A549 (cell line): ENCODE measurements around the gene PRTN3. TPM values are rescaled to one million over a fixed set of nuclear protein-coding genes. Genes with fewer than 3 reads are reported as not detected.

Experiments
- ATAC-seq, 2 experiments: fragments of 200-7000 bp in 1 of 2; fragments of >200 bp in 1 of 2; cut with Nextera tagmentation in 1 of 2; cut with Tn5 transposase in 1 of 2; 3 replicates each; pipeline versions ENCODE4 v1.8.0 to v1.9.1; 2018 to 2020; ENCODE audit warnings: mild to moderate bottlenecking in 1 of 2, moderate library complexity in 1 of 2
- CTCF ChIA-PET: fragments of 300-600 bp; sonication (Branson Sonifier 250); formaldehyde crosslinking; extraction: SDS; loops from one replicate; lab custom pipeline; 2021; ENCODE audit warnings: antibody characterized with exemption, inconsistent platforms; lab: Yijun Ruan, JAX
- POLR2A ChIA-PET: fragments of 350-600 bp; formaldehyde crosslinking; extraction: SDS; loops from one replicate; lab custom pipeline; 2021; ENCODE audit warnings: antibody characterized with exemption, inconsistent platforms; lab: Yijun Ruan, JAX
- DNase-seq, 2 experiments: peaks; one replicate each; pipeline versions ENCODE4 v3.0.0 to v3.0.0-alpha.2; 2011 to 2016; ENCODE audit warnings: low read depth in 1 of 2, low spot score in 1 of 2
- FAIRE-seq: peaks from 2 replicates; lab custom pipeline; 2011; peaks lifted over from hg19 to GRCh38; lab: Jason Lieb, UNC
- H3K27ac ChIP-seq, 2 experiments: fragments of >200 bp; sonication (Bioruptor Twin); formaldehyde crosslinking; 3 replicates each; pipeline ENCODE4 v1.5.1; 2016 to 2017
- H3K4me1 ChIP-seq: fragments of >200 bp; sonication (Bioruptor Twin); formaldehyde crosslinking; 3 replicates; pipeline ENCODE4 v1.6.1; 2016
- H3K4me2 ChIP-seq: fragments of >200 bp; sonication (Bioruptor Twin); formaldehyde crosslinking; 3 replicates; pipeline ENCODE4 v1.6.1; 2016
- H3K4me3 ChIP-seq: fragments of >200 bp; sonication (Bioruptor Twin); formaldehyde crosslinking; 3 replicates; pipeline ENCODE4 v1.5.1; 2016
- H3K9me3 ChIP-seq: fragments of >200 bp; sonication (Bioruptor Twin); formaldehyde crosslinking; 3 replicates; pipeline ENCODE4 v1.6.1; 2016
- CEBPB ChIP-seq, 2 experiments: fragments of >200 bp in 1 of 2; sonication (Bioruptor Twin) in 1 of 2; formaldehyde crosslinking in 1 of 2; IDR thresholded peaks; 2 replicates each; pipeline ENCODE4 v1.6.1; 2012 to 2016
- CHD2 ChIP-seq: fragments of 150-350 bp; IDR thresholded peaks from 2 replicates; pipeline ENCODE4 v1.6.1; 2014; ENCODE audit warnings: low read length; ENCODE audit not compliant: partially characterized antibody
- CTCF ChIP-seq: fragments of >200 bp; sonication (Bioruptor Twin); formaldehyde crosslinking; IDR thresholded peaks from 3 replicates; pipeline ENCODE4 v1.5.1; 2016
- E2F6 ChIP-seq: IDR thresholded peaks from 2 replicates; pipeline ENCODE4 v1.6.1; 2012; ENCODE audit warnings: low read depth, borderline replicate concordance
- ESRRA ChIP-seq: fragments of 150-350 bp; IDR thresholded peaks from 2 replicates; pipeline ENCODE4 v1.6.1; 2014; ENCODE audit warnings: mild to moderate bottlenecking, low read length, borderline replicate concordance
- FOSL2 ChIP-seq, 2 experiments: fragments of 450-650 bp in 1 of 2; fragments of >200 bp in 1 of 2; sonication (Bioruptor Twin) in 1 of 2; formaldehyde crosslinking; IDR thresholded peaks; 2 replicates each; pipeline versions ENCODE4 v1.5.0 to v1.6.1; 2016 to 2020; ENCODE audit warnings: mild to moderate bottlenecking in 1 of 2, moderate library complexity in 1 of 2
- FOXS1 ChIP-seq: fragments of 250-450 bp; sonication (Bioruptor Pico); IDR thresholded peaks from 2 replicates; pipeline ENCODE4 v1.5.0; 2020; ENCODE audit warnings: mild to moderate bottlenecking, moderate library complexity
- GATA3 ChIP-seq: IDR thresholded peaks from 2 replicates; pipeline ENCODE4 v1.6.1; 2012; ENCODE audit warnings: borderline replicate concordance
- HOXB13 ChIP-seq: fragments of 250-450 bp; sonication (Bioruptor Pico); IDR thresholded peaks from 2 replicates; pipeline ENCODE4 v1.5.0; 2020; ENCODE audit warnings: low read depth, mild to moderate bottlenecking, moderate library complexity
- JUN ChIP-seq, 2 experiments: fragments of >200 bp; sonication (Bioruptor Twin); formaldehyde crosslinking; IDR thresholded peaks; 2 replicates in 1 of 2; 3 replicates in 1 of 2; pipeline ENCODE4 v1.6.1; 2016 to 2017
- JUNB ChIP-seq: fragments of >200 bp; sonication (Bioruptor Twin); formaldehyde crosslinking; IDR thresholded peaks from 2 replicates; pipeline ENCODE4 v1.6.1; 2016
- KDM1A ChIP-seq: fragments of 200-600 bp; sonication (generic); IDR thresholded peaks from 2 replicates; pipeline ENCODE4 v1.6.1; 2016; ENCODE audit warnings: low read depth, mild to moderate bottlenecking
- KDM5A ChIP-seq: fragments of 200-600 bp; sonication (generic); IDR thresholded peaks from 2 replicates; pipeline ENCODE4 v1.6.1; 2016; ENCODE audit warnings: antibody characterized with exemption, mild to moderate bottlenecking
- MAX ChIP-seq: IDR thresholded peaks from 2 replicates; pipeline ENCODE4 v1.6.1; 2012
- MYC ChIP-seq: IDR thresholded peaks from 2 replicates; pipeline ENCODE4 v1.6.1; 2012; ENCODE audit warnings: mild to moderate bottlenecking, inconsistent platforms, low read length, improper control_type of control experiment, borderline replicate concordance
- NFE2L2 ChIP-seq: fragments of 150-350 bp; conservative IDR thresholded peaks from 2 replicates; pipeline ENCODE4 v1.6.1; 2014; ENCODE audit warnings: low read length
- PHF8 ChIP-seq: fragments of 200-600 bp; sonication (generic); IDR thresholded peaks from 2 replicates; pipeline ENCODE4 v1.6.1; 2016; ENCODE audit warnings: low read depth, mild to moderate bottlenecking, antibody characterized with exemption, moderate library complexity, borderline replicate concordance
- POLR2A ChIP-seq: IDR thresholded peaks from 2 replicates; pipeline ENCODE4 v1.6.1; 2012; ENCODE audit warnings: mild to moderate bottlenecking, low read length
- RAD21 ChIP-seq, 2 experiments: fragments of >200 bp in 1 of 2; sonication (Bioruptor Twin) in 1 of 2; formaldehyde crosslinking in 1 of 2; IDR thresholded peaks in 1 of 2; conservative IDR thresholded peaks in 1 of 2; 2 replicates in 1 of 2; 3 replicates in 1 of 2; pipeline ENCODE4 v1.6.1; 2012 to 2018; ENCODE audit warnings: inconsistent platforms in 1 of 2
- RARB ChIP-seq: fragments of 250-450 bp; sonication (Bioruptor Pico); IDR thresholded peaks from 2 replicates; pipeline ENCODE4 v1.8.0; 2021; ENCODE audit warnings: mild to moderate bottlenecking, moderate library complexity
- RCOR1 ChIP-seq: fragments of 150-350 bp; IDR thresholded peaks from 2 replicates; pipeline ENCODE4 v1.6.1; 2014; ENCODE audit warnings: antibody characterized with exemption, low read length, low read depth
- RFX5 ChIP-seq: fragments of 450-650 bp; IDR thresholded peaks from 2 replicates; pipeline ENCODE4 v1.7.1; 2014; ENCODE audit warnings: antibody characterized with exemption, mild to moderate bottlenecking, moderate library complexity
- TP53 ChIP-seq: fragments of 250-450 bp; sonication (Bioruptor Pico); IDR thresholded peaks from 2 replicates; pipeline ENCODE4 v1.5.0; 2021; ENCODE audit warnings: mild to moderate bottlenecking, moderate library complexity
- ZFP36 ChIP-seq: fragments of 450-650 bp; IDR thresholded peaks from 2 replicates; pipeline ENCODE4 v1.6.1; 2014; ENCODE audit warnings: borderline replicate concordance; ENCODE audit not compliant: partially characterized antibody
- WGBS: methylation state at CpG from one replicate; pipeline ENCODE4 v1.1.6; 2017; ENCODE audit errors: missing lambda C conversion rate; 5-methylcytosine and 5-hydroxymethylcytosine counted together
- polyA plus RNA-seq, 4 experiments: library from polyadenylated mRNA; depleted of rRNA in 3 of 4; stranded (reverse); fragments of >200 nt; fragmentation: RNase III in 1 of 4; extraction: RNeasy Plus Mini Kit Qiagen cat#74134 plus additional on column Dnase treatment in 1 of 4; gene quantifications; 2 replicates in 3 of 4; 3 replicates in 1 of 4; pipeline ENCODE4 v1.2.3, GENCODE V29; 2011 to 2017

PRTN3 gene
- polyA plus RNA-seq, 2 of the 4 experiments (the other 2 are of a cell fraction) = 0.21 to 0.39 TPM

- CTCF ChIA-PET = interaction anchor here (0.9 to 2.8 kb wide), 13 partner anchors 9 to 214 kb away, joined by 3 to 13 read pairs (median 3); no protein-coding TSS in a partner anchor
- Histone ChIP-seq H3K4me2 (no peak overlapping the region), H3K9me3 (no peaks in the 10 kb centered on the region), H3K4me3 (no peak overlapping the region), H3K27ac (no peak overlapping the region; a peak in 1 of 6 replicates), H3K4me1 (peaks cover 22% of the 10 kb centered on the region)
- 73% methylated on average over 13 of the region's 40 CpGs for whole genome bisulfite sequencing
- no peak for DNase-seq
- TF ChIP-seq MYC (no peak), E2F6 (no peak), KDM1A (no peak), KDM5A (no peak), CTCF (no peak)
- no peak for ATAC-seq
- FAIRE-seq = no peak
- POLR2A ChIA-PET = no interaction called here
Measured at GRCh38 chr19:855566-856120, 14.8 kb downstream of the PRTN3 start.

GRCh38 chr19:858284-858683, 17.5 kb downstream of the PRTN3 start:
- Histone ChIP-seq H3K4me2 (no peak overlapping the region), H3K9me3 (no peaks in the 10 kb centered on the region), H3K27ac (peak overlapping the region in 1 of 2 experiments; percentile 97; a peak in 4 of 6 replicates), H3K4me3 (no peak overlapping the region), H3K4me1 (peaks cover 19% of the 10 kb centered on the region)
- WGBS = 80% methylated on average over 9 of the region's 9 CpGs
- ChIA-PET POLR2A (interaction anchor here (0.7 kb wide), 1 partner anchor 49 kb away, joined by 3 read pairs; no protein-coding TSS in a partner anchor), CTCF (interaction anchor here (0.8 to 2.8 kb wide), 4 partner anchors 9 to 65 kb away, joined by 3 to 13 read pairs (median 4); no protein-coding TSS in a partner anchor)
- ATAC-seq (no peak), FAIRE-seq (no peak), DNase-seq (no peak)
- TF ChIP-seq MAX (no peak), HOXB13 (CRISPR knock-in tag) (no peak), POLR2A (no peak)

GRCh38 chr19:858868-859843, 18.4 kb downstream of the PRTN3 start, which contains the start of gene CFD:
Gene CFD (plus strand): TSS chr19:859664. CDS start chr19:859690, 26 bp downstream.
- DNase-seq (no peak), FAIRE-seq (no peak)
- H3K4me3 ChIP-seq = peak within 1 kb of the TSS; percentile 80
- H3K4me2 ChIP-seq = peak within 1 kb of the TSS; percentile 76
- H3K4me1 ChIP-seq = peaks cover 19% of the 10 kb centered on the region
- POLR2A ChIA-PET = no interaction called here
- WGBS = 26% methylated on average over 10 of the region's 24 CpGs
- TF ChIP-seq POLR2A = peak; percentile 27; the same call in 1 of the 2 replicates
- TF ChIP-seq KDM1A = no peak
- TF ChIP-seq CEBPB (IDR thresholded peaks at IDR 0.05) = peak; percentile 20 to 65; a peak in 2 of 4 replicates
- TF ChIP-seq, all 56 proteins: peak for 2
- Histone ChIP-seq H3K9me3 (no peaks in the 10 kb centered on the region), H3K27ac (peak within 1 kb of the TSS; percentile 87 to 97)
- ATAC-seq = peak; percentile 21 to 37; a peak in 3 of 6 replicates
- CTCF ChIA-PET = interaction anchor here (0.8 to 2.1 kb wide), 4 partner anchors 8 to 64 kb away, joined by 3 to 5 read pairs (median 4); no protein-coding TSS in a partner anchor

- H3K9me3 ChIP-seq = no peaks in the 10 kb centered on the region
- POLR2A ChIA-PET = no interaction called here
- FAIRE-seq (no peak), DNase-seq (no peak), ATAC-seq (no peak; a peak in 1 of 6 replicates)
- H3K4me2 ChIP-seq = peak overlapping the region; percentile 76
- CTCF ChIA-PET = interaction anchor here (1.2 kb wide), 1 partner anchor 10 kb away, joined by 3 read pairs; no protein-coding TSS in a partner anchor
- H3K27ac ChIP-seq = peak overlapping the region; percentile 87 to 97
- 80% methylated on average over 1 of the region's 35 CpGs for WGBS
- H3K4me1 ChIP-seq = peaks cover 19% of the 10 kb centered on the region
- peak overlapping the region; percentile 80 for H3K4me3 ChIP-seq
- no peak for TF ChIP-seq ESRRA
- TF ChIP-seq RARB = no peak
- TF ChIP-seq ZFP36 = no peak
- TF ChIP-seq JUNB = no peak
- TF ChIP-seq JUN (IDR thresholded peaks at IDR 0.05) = no peak
- no peak for TF ChIP-seq FOSL2 (IDR thresholded peaks at IDR 0.05)
- TF ChIP-seq FOSL2 (CRISPR knock-in tag; IDR thresholded peaks at IDR 0.05) = no peak
- no peak for TF ChIP-seq GATA3
- TF ChIP-seq FOXS1 (CRISPR knock-in tag) = no peak
- no peak for TF ChIP-seq RAD21 (conservative IDR thresholded peaks at IDR 0.05 in 1 of 2, IDR thresholded peaks at IDR 0.05 in 1 of 2)
- TF ChIP-seq CHD2 = no peak
- no peak for TF ChIP-seq TP53 (CRISPR knock-in tag)
- TF ChIP-seq POLR2A = no peak
- no peak for TF ChIP-seq RFX5
- no peak for TF ChIP-seq RCOR1
- no peak for TF ChIP-seq NFE2L2
- no peak for TF ChIP-seq PHF8
Measured at GRCh38 chr19:861141-861755, 20.4 kb downstream of the PRTN3 start.
